Inflammatory macrophage (primary cell): Measurements from ENCODE around the gene OSBPL3.

Experiments
- DNase-seq, 2 donors: peaks; one replicate each; pipeline ENCODE4 v3.0.0-alpha.2; 2020 to 2022

Gene OSBPL3

DNA sequence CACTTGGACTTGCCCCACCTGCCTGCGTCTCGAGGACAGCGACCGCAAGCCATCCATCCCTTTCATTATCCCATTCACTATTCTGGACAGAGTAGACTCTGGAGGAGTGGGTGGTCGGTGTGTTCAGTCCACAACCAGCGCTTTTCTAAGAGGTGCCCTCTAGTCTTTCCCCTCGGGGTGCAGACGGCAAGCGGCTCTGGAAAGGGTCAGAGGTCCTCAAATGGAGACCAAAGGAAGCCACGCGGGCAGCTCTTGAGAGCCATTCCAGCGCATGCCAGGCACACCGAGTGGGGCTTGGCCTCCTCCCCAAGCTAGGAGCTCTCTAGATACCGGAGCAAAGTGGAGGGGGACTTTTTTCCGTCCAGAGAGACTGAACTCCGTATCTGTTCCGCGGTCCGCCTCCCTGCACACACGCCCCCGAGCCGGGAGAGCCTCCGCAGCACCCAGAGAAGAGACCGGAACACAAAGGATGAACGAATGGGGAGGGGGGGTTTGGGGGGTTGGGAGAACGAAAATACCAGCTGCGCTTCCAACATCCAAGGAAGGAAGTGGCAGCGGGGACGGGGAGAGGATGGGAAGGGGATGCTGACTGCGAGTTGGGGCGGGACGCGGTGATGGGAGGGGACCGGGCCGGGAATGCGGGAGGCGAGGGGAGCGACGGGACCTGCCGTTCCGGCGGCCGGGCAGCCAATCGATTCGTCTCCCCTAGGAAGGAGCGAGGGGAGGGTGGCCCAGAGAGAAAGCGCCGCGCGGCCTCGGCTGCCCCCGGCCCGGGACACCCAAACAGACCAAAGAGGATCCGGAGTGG, 223.2 kb downstream of the OSBPL3 start:
- peak; percentile 38 to 59 for DNase-seq

DNA sequence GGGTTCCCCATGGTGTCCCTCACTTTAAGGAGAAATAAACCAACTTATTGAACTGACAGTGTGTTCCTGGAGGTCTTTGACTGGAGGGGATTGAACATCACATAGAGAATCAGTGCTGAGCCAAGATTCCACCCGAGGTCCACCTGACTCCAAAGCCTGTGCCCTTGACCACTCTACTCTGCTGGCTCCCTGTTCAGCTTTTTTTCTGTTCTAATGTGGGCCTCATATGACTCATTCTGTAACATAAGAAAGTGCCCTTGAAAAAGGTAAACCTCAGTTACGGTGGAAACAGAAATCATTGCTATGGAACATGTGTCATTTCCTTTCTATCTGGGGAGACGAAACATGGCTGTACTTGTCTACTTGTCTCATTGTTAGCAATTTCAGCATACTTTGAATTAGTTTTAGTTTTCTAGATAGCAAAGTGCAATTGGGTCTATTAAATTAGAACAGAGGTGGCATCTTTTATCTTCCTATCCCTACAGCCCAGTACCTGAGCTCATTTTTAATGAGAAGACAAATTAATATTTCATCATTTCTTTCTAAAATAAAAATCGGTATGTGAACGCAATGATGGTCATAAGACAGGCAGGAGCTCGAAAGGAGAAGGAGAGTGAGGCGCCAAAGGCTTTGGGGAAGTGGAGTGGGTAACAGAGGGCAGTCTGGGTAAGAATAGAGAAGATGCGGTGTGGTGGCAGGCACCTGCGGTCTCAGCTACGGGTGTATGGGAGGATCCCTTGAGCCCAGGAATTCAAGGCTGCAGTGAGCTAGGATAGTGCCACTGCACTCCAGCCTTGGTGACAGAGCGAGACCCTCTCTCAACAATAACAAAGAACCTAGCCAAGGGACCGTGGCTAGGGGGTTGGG, 224.2 kb downstream of the OSBPL3 start:
- DNase-seq, result peak; percentile 75 to 76

DNA sequence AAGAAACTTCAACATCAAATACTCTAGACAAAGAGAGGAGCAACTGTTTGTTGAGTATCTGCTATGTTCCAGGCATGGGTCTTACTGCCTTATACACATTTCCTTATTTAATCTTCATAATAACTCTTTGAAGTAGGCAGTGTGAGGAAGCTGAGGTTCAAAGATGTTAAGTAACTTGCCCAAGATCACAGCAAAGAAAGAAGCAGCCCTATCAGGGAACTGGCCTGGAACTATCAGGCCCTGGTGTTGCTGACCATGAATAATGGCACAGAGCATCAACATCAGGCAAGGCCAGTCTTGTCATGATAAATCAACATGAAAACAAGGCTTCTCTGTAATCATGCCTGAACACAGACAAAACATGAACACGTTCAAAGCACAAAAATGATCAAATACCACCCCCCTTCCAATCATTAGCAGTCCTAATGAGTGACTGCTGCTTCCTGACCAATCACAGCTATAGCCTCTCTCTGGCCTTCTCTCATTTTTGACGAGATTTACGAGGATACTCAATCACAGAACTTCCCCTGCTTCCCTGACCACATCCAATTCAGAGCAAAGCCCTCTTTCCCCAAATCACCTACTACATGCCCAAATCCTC, 225.0 kb downstream of the OSBPL3 start:
- DNase-seq, result peak; percentile 69 to 74

DNA sequence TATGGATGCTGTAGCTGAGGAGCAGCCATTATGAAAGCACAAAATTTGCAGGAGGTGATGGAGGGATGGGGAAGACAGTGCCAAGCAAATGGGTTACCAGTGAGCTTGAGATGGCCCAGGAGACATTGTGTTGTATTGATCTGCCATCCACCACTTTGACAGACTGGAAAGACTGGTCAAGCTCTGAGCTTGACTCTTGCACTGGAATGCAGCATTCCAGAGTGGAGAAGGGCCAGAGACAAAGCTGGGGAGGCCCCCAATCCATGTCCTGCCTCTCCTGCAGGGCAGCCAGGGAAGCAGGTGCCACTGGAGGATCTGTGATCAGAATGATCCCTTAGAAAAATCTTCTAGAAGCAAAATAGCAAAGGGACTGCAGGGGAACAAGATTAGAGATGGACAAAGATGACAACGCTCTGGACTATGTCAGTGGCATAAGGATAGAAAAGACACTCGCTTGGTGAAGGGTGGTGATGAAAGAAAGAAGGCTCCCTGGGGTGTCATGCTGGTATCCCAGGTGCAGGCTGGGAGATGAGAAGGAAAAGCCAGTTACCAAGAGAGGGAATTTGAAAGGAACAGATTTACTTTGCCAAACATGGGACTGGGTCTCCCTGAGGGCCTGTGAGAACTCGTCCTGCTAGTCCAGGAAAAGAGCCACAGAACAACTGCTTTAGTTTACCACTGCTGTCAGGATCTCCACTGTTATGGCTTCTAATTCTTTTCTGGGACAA, 227.7 kb downstream of the OSBPL3 start:
- no peak for DNase-seq

DNA sequence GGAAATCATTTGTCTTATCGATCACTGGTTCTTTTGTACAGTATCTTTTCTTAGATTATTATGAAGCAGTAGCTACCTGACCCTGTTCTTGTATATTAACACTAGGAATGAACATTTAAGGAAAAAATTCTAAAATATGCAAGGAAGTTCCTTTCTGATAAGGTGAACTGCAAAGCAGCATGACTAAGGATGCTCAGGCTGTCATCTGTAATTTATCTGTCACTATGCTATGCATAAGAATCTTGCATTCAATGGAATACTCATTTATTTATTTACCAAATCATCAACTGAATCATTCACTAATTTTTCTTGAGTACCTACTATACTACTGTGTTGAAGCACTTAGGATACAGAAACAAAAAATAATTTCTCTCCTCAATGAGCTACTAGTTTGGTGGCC, 228.5 kb downstream of the OSBPL3 start:
- DNase-seq, result no peak

DNA sequence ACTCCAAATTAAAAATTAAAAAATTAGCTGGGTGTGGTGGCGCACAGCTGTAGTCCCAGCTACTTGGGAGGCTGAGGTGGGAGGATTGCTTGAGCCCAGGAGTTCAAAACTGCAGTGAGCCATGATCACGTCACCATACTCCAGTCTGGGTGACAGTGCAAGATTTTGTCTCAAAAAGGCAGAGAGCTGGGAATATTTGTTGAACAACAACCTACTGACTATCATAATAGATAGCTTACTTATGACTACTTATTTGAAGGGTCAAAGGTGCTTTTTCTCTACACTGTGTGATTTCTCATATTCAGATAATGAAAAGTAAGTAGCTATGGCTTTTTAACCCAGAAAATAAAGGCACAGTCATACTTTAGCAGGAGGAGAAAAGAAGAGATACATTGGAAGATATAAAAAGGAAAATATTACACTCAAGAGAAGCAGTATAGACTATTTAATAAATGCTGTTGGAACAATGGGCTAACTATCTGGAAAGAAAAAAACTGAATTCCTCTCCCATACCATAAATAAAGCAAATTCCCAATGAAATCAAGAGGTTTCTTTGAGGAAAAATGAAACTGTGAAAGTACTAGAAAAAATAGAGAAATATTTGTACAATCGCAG, 229.4 kb downstream of the OSBPL3 start:
- DNase-seq, result no peak

- DNase-seq, result no peak
These were observed 231.5 kb downstream of the OSBPL3 start for GRCh38 chr7:24748521-24748920.
